GM19043 (cell line): ENCODE data around the gene SWAP70.

Experiments
- ATAC-seq: cut with Tn5 transposase; IDR thresholded peaks from one replicate; pipeline ENCODE4 v1.9.1; 2021; ENCODE audit warnings: low read depth; ENCODE audit not compliant: unreplicated experiment

The SWAP70 gene

DNA sequence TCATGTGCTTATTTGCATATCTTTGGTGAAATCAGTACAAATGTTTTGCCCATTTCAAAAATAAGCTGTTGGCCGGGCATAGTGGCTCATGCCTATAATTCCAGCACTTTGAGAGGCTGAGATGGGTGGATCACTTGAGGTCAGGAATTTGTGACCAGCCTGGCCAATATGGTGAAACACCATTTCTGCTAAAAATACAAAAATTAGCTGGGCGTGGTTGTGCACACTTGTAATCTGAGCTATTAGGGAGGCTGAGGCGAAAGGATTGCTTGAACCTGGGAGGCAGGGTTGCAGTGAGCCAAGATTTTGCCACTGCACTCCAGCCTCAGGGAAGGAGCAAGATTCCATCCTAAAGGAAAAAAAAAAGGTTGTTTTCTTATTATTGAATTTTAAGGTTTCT, 136.0 kb downstream of the SWAP70 start:
- no peak for ATAC-seq

DNA sequence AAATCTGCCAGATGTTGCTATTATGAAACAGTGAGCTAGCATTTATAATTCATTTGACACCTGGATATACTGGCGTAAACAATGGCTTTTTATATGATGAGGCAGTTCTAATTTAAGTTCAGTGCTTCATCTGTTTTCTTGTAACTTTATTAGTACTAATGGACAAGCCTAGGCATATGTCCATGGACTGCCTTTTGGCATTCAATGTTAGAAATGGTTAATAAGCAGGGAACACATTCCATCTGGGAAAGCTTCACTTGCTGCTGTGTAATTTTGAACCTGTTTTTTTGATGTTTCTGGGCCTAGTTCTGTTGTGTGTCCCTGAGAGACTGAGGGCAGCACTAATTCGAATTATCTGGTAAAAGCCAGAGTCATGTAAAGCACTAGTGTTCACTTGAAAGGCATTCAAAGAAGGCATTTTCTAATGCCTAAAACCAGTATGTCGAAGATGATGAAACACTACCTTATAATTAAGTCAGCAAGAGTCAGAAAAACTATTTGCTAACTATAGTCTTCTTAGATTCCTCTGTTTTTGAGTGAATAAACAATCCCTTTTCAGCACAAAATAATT, 138.5 kb downstream of the SWAP70 start:
- no peak for ATAC-seq
